ENCODE measurements around the gene IL1F10. TPM values are rescaled to one million over a fixed set of nuclear protein-coding genes. Genes with fewer than 3 reads are reported as not detected.

IL1F10 gene
- total and polyA plus RNA-seq, 2 of the 13 experiments (the other 11 are each of a cell fraction or from before 2014, with no cell fraction given), result not detected

GRCh38 chr2:113052396-113052917, 15.3 kb upstream of the IL1F10 start, which contains the start of gene IL36B:
IL36B (minus strand) TSS chr2:113052867.
- CTCF ChIA-PET (ENCODE audit: low intra/inter-chr PET ratio, low total read pairs), result no interaction called here
- no peak within 1 kb of the TSS for H3K4me2 ChIP-seq (ENCODE audit: low read depth, low read length)
- ATAC-seq (no peak), DNase-seq (ENCODE audit: low spot score) (no peak), FAIRE-seq (no peak)
- peaks cover 1 to 10% of the 10 kb centered on the region in 2 experiments; a peak in 3 of 5 replicates for H3K27me3 ChIP-seq (ENCODE audit: control insufficient read depth in 1 of 2, insufficient read depth in 2 of 2, low read length in 2 of 2)
- 30% methylated on average over 6 of the region's 6 CpGs for WGBS (ENCODE audit: low lambda C conversion rate)
- H3K4me1 ChIP-seq (ENCODE audit: insufficient read depth, low read length), result no peaks in the 10 kb centered on the region
- no peak within 1 kb of the TSS for H3K27ac ChIP-seq (ENCODE audit: extremely low read length, insufficient read depth, low read length)
- no peak within 1 kb of the TSS for H2AFZ ChIP-seq (ENCODE audit: low read length)
- BruUV-seq (replicated peaks), result no TSS peak
- no peaks in the 10 kb centered on the region for H4K20me1 ChIP-seq (ENCODE audit: insufficient read depth, low read length)
- peaks cover 14% of the 10 kb centered on the region; the same call in 1 of the 2 replicates for H3K9me3 ChIP-seq (ENCODE audit: low read length)
- H3K4me3 ChIP-seq (replicated peaks in 1 of 3; ENCODE audit: insufficient read depth in 1 of 3, low read depth in 2 of 3, low read length in 3 of 3), result no peak within 1 kb of the TSS
- H3K9ac ChIP-seq (ENCODE audit: insufficient read depth, low read depth, low read length), result no peak within 1 kb of the TSS
- H3K36me3 ChIP-seq (replicated peaks in 1 of 2; ENCODE audit: control insufficient read depth in 1 of 2, insufficient read depth in 2 of 2, low read length in 2 of 2), result no peaks in the 10 kb centered on the region
- POLR2A ChIA-PET, result no interaction called here
- TF ChIP-seq ZFP41 (CRISPR knock-in tag; IDR thresholded peaks at IDR 0.05; ENCODE audit: borderline replicate concordance) (no peak), ZNF235 (CRISPR knock-in tag; IDR thresholded peaks at IDR 0.05; ENCODE audit: borderline replicate concordance) (no peak), ZNF101 (CRISPR knock-in tag; IDR thresholded peaks at IDR 0.05; ENCODE audit: borderline replicate concordance, low read depth) (no peak), ZNF558 (CRISPR knock-in tag; IDR thresholded peaks at IDR 0.05; ENCODE audit: borderline replicate concordance) (no peak), AHR (CRISPR knock-in tag; IDR thresholded peaks at IDR 0.05) (no peak), PCBP1 (IDR thresholded peaks at IDR 0.05; ENCODE audit: borderline replicate concordance, low read depth, low read length) (no peak), ZNF644 (CRISPR knock-in tag; IDR thresholded peaks at IDR 0.05; ENCODE audit: low read depth) (no peak), ELF3 (CRISPR knock-in tag; IDR thresholded peaks at IDR 0.05) (no peak)
- intact Hi-C loops (cut with micrococcal nuclease; ENCODE audit: unreplicated experiment), result no loop called here
- in situ Hi-C loops (cut with HindIII; ENCODE audit: extremely low pct_ligation_motif_present, low pct_unique_long_range_greater_than_20kb), result no loop called here
- H3K79me2 ChIP-seq (ENCODE audit: insufficient read depth, low read length), result no peaks in the 10 kb centered on the region

DNA sequence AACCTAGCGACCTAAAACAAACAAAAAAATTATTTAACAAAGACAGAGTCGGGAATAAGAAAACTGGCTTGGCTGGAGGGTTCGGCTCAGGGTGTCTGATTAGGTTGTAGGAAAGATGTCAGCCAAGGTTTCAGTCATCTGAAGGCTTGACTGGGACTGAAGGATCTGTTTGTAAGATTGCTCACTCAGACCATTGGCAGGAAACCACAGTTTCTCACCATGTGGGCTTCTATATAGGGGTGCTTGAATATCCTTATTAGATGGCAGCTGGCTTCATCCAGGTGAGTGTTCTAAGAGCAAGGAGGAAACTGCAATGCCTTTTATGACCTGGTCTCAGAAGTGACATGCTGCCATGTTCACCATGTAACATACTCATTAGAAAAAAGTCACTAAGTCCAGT, 14.1 kb upstream of the IL1F10 start:
- ChIA-PET POLR2A (no interaction called here), CTCF (ENCODE audit: low intra/inter-chr PET ratio, low total read pairs) (no interaction called here)
- no peaks in the 10 kb centered on the region for H4K20me1 ChIP-seq (ENCODE audit: insufficient read depth, low read length)
- DNase-seq (ENCODE audit: low spot score), result no peak
- H2AFZ ChIP-seq (ENCODE audit: low read length), result no peak overlapping the region
- peaks cover 1 to 10% of the 10 kb centered on the region in 2 experiments; a peak in 3 of 5 replicates for H3K27me3 ChIP-seq (ENCODE audit: control insufficient read depth in 1 of 2, insufficient read depth in 2 of 2, low read length in 2 of 2)
- H3K4me1 ChIP-seq (ENCODE audit: insufficient read depth, low read length), result no peaks in the 10 kb centered on the region
- H3K79me2 ChIP-seq (ENCODE audit: insufficient read depth, low read length), result no peaks in the 10 kb centered on the region
- no peak overlapping the region for H3K4me3 ChIP-seq (replicated peaks in 1 of 3; ENCODE audit: insufficient read depth in 1 of 3, low read depth in 2 of 3, low read length in 3 of 3)
- peaks cover 14% of the 10 kb centered on the region; the same call in 1 of the 2 replicates for H3K9me3 ChIP-seq (ENCODE audit: low read length)
- intact Hi-C loops (cut with micrococcal nuclease; ENCODE audit: unreplicated experiment) (no loop called here), in situ Hi-C loops (cut with HindIII; ENCODE audit: extremely low pct_ligation_motif_present, low pct_unique_long_range_greater_than_20kb) (no loop called here)
- no peaks in the 10 kb centered on the region for H3K36me3 ChIP-seq (replicated peaks in 1 of 2; ENCODE audit: control insufficient read depth in 1 of 2, insufficient read depth in 2 of 2, low read length in 2 of 2)
- ATAC-seq, result no peak
- no peak overlapping the region for H3K4me2 ChIP-seq (ENCODE audit: low read depth, low read length)
- TF ChIP-seq, protein P1, sequence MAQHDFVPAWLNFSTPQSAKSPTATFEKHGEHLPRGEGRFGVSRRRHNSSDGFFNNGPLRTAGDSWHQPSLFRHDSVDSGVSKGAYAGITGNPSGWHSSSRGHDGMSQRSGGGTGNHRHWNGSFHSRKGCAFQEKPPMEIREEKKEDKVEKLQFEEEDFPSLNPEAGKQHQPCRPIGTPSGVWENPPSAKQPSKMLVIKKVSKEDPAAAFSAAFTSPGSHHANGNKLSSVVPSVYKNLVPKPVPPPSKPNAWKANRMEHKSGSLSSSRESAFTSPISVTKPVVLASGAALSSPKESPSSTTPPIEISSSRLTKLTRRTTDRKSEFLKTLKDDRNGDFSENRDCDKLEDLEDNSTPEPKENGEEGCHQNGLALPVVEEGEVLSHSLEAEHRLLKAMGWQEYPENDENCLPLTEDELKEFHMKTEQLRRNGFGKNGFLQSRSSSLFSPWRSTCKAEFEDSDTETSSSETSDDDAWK (CRISPR knock-in tag; IDR thresholded peaks at IDR 0.05), result no peak
- TF ChIP-seq PITX1 (CRISPR knock-in tag; IDR thresholded peaks at IDR 0.05) (no peak), AKAP8 (CRISPR knock-in tag; IDR thresholded peaks at IDR 0.05) (no peak), ZNF496 (CRISPR knock-in tag; IDR thresholded peaks at IDR 0.05; ENCODE audit: insufficient replicate concordance) (no peak), TBX2 (CRISPR knock-in tag; IDR thresholded peaks at IDR 0.05; ENCODE audit: borderline replicate concordance) (no peak)
- no peak for FAIRE-seq
- BruUV-seq (replicated peaks), result no TSS peak
- H3K9ac ChIP-seq (ENCODE audit: insufficient read depth, low read depth, low read length), result no peak overlapping the region
- 2% methylated on average over 3 of the region's 3 CpGs for WGBS (ENCODE audit: low lambda C conversion rate)
- H3K27ac ChIP-seq (ENCODE audit: extremely low read length, insufficient read depth, low read length), result no peak overlapping the region

Data from HepG2 (cell line).